Measurements from ENCODE around the gene COL6A2.

DNA sequence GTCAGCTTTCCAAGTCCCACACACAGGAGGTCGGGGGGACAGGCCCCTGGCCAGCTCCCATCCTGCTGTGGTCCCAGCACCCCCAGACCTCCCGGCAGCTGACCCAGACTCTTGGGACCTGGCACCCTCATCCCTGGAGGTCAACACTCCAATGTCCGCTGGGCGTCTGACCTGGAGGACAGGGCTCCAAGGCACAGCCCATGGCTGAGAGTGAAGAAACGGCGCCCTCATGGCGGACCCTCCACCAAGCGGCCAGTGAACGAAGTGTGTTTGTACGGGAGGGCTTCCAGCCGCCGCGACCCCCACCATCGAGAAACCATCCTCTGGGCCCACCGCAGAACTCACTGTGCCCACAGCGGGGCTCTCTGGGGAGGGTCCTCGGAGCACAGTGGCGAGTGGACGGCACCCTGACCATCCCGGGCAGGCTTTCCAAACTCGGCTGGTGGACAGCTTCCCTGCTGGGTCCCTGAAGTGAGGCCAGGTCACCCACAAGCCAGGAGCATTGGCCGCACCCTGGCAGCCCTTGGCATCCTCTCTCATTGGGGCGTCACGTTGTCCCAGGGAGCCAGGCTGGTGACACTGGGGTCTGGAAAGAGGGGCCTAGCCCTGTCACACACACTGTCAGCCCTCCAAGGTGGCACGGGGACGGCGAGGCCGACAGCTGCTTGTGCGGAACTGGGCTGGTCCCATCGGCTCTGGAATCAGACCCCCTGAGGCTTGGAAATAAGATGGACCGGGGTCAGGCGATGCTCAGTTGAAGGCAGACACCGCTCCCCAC is 47.8 kb upstream of the COL6A2 start:
- TF ChIP-seq CTCF (IDR thresholded peaks at IDR 0.05) (no peak), POLR2A (IDR thresholded peaks at IDR 0.05) (no peak)

All from right lobe of liver (tissue), 4 donors.